ENCODE results near the gene ARX. TPM values are rescaled to one million over a fixed set of nuclear protein-coding genes. Genes with fewer than 3 reads are reported as not detected.

Gene ARX
- polyA plus RNA-seq, 1 experiment, result not detected

GRCh38 chrX:25004485-25005032, 11.2 kb downstream of the ARX start:
- peak overlapping the region; percentile 8; the same call in 1 of the 2 replicates for H3K4me3 ChIP-seq (ENCODE audit: low read depth, low read length)
- CTCF ChIA-PET, result no interaction called here
- POLR2A ChIA-PET, result interaction anchor here (0.6 kb wide), 1 partner anchor 10 kb away, joined by 3 read pairs; no protein-coding TSS in a partner anchor
- H3K27me3 ChIP-seq (ENCODE audit: control insufficient read depth, insufficient read depth, low read length), result peaks cover 22% of the 10 kb centered on the region
- no peaks in the 10 kb centered on the region for H3K36me3 ChIP-seq (ENCODE audit: control insufficient read depth, insufficient read depth, low read length)
- TF ChIP-seq CTCF (IDR thresholded peaks at IDR 0.05; ENCODE audit: insufficient read depth, low read depth, low read length), result no peak
- DNase-seq (ENCODE audit: low read depth), result no peak

- Histone ChIP-seq H3K36me3 (ENCODE audit: control insufficient read depth, insufficient read depth, low read length) (no peaks in the 10 kb centered on the region), H3K27me3 (ENCODE audit: control insufficient read depth, insufficient read depth, low read length) (peaks cover 22% of the 10 kb centered on the region), H3K4me3 (ENCODE audit: low read depth, low read length) (no peak overlapping the region)
- ChIA-PET CTCF (no interaction called here), POLR2A (no interaction called here)
- TF ChIP-seq CTCF (IDR thresholded peaks at IDR 0.05; ENCODE audit: insufficient read depth, low read depth, low read length), result no peak
- DNase-seq (ENCODE audit: low read depth), result no peak
Measured at GRCh38 chrX:25004040-25004439, 11.7 kb downstream of the ARX start.

GRCh38 chrX:25003066-25003849, 12.5 kb downstream of the ARX start:
- ChIA-PET CTCF (no interaction called here), POLR2A (no interaction called here)
- Histone ChIP-seq H3K4me3 (ENCODE audit: low read depth, low read length) (no peak overlapping the region), H3K27me3 (ENCODE audit: control insufficient read depth, insufficient read depth, low read length) (peaks cover 20% of the 10 kb centered on the region), H3K36me3 (ENCODE audit: control insufficient read depth, insufficient read depth, low read length) (no peaks in the 10 kb centered on the region)
- DNase-seq (ENCODE audit: low read depth), result no peak
- no peak for TF ChIP-seq CTCF (IDR thresholded peaks at IDR 0.05; ENCODE audit: insufficient read depth, low read depth, low read length)

GRCh38 chrX:25002661-25003020, 13.1 kb downstream of the ARX start:
- CTCF ChIA-PET, result interaction anchor here (1.1 kb wide), 1 partner anchor 13 kb away, joined by 3 read pairs; the partner anchor contains the start of gene ARX
- POLR2A ChIA-PET, result no interaction called here
- Histone ChIP-seq H3K27me3 (ENCODE audit: control insufficient read depth, insufficient read depth, low read length) (peaks cover 18% of the 10 kb centered on the region), H3K4me3 (ENCODE audit: low read depth, low read length) (0 out of 2 replicates have a peak overlapping the region, but pooled peaks have one; percentile 5), H3K36me3 (ENCODE audit: control insufficient read depth, insufficient read depth, low read length) (no peaks in the 10 kb centered on the region)
- no peak for DNase-seq (ENCODE audit: low read depth)
- no peak for TF ChIP-seq CTCF (IDR thresholded peaks at IDR 0.05; ENCODE audit: insufficient read depth, low read depth, low read length)

- H3K4me3 ChIP-seq (ENCODE audit: low read depth, low read length), result no peak overlapping the region
- H3K36me3 ChIP-seq (ENCODE audit: control insufficient read depth, insufficient read depth, low read length), result no peaks in the 10 kb centered on the region
- no peak for DNase-seq (ENCODE audit: low read depth)
- CTCF ChIA-PET, result interaction anchor here (1.1 kb wide), 1 partner anchor 14 kb away, joined by 3 read pairs; the partner anchor contains the start of gene ARX
- no peak for TF ChIP-seq CTCF (IDR thresholded peaks at IDR 0.05; ENCODE audit: insufficient read depth, low read depth, low read length)
- H3K27me3 ChIP-seq (ENCODE audit: control insufficient read depth, insufficient read depth, low read length), result peaks cover 14% of the 10 kb centered on the region
- POLR2A ChIA-PET, result no interaction called here
Measured at GRCh38 chrX:25001808-25002660, 13.7 kb downstream of the ARX start.
